ENCODE results near the gene OPCML. TPM values are rescaled to one million over a fixed set of nuclear protein-coding genes. Genes with fewer than 3 reads are reported as not detected.

Gene OPCML
- total RNA-seq, 1 donor from 2014 or later: 4.1 TPM

- Mint-ChIP-seq H3K4me3 (ENCODE audit: unreplicated experiment) (no peak overlapping the region), H3K36me3 (ENCODE audit: low read depth, unreplicated experiment) (no peaks in the 10 kb centered on the region), H3K9me3 (ENCODE audit: unreplicated experiment) (no peaks in the 10 kb centered on the region), H3K27me3 (ENCODE audit: unreplicated experiment) (no peaks in the 10 kb centered on the region), H3K4me1 (ENCODE audit: unreplicated experiment) (no peaks in the 10 kb centered on the region), H3K27ac (ENCODE audit: unreplicated experiment) (no peak overlapping the region)
- TF ChIP-seq CTCF (IDR thresholded peaks at IDR 0.05; ENCODE audit: unreplicated experiment): no peak
- no peak for DNase-seq (ENCODE audit: low spot score)
These were observed 320.1 kb downstream of the OPCML start for GRCh38 chr11:133212201-133212600.

- no peak overlapping the region for H3K27ac Mint-ChIP-seq (ENCODE audit: unreplicated experiment)
- H3K4me3 Mint-ChIP-seq (ENCODE audit: unreplicated experiment): no peak overlapping the region
- no peak for DNase-seq (ENCODE audit: low spot score)
- H3K36me3 Mint-ChIP-seq (ENCODE audit: low read depth, unreplicated experiment): no peaks in the 10 kb centered on the region
- no peak for TF ChIP-seq CTCF (IDR thresholded peaks at IDR 0.05; ENCODE audit: unreplicated experiment)
- H3K9me3 Mint-ChIP-seq (ENCODE audit: unreplicated experiment): no peaks in the 10 kb centered on the region
- H3K27me3 Mint-ChIP-seq (ENCODE audit: unreplicated experiment): no peaks in the 10 kb centered on the region
- no peaks in the 10 kb centered on the region for H3K4me1 Mint-ChIP-seq (ENCODE audit: unreplicated experiment)
These were observed 324.3 kb downstream of the OPCML start for GRCh38 chr11:133207995-133208394.

GRCh38 chr11:133206313-133207005 is 325.8 kb downstream of the OPCML start:
- H3K4me3 Mint-ChIP-seq (ENCODE audit: unreplicated experiment): no peak overlapping the region
- no peak for TF ChIP-seq CTCF (IDR thresholded peaks at IDR 0.05; ENCODE audit: unreplicated experiment)
- no peaks in the 10 kb centered on the region for H3K36me3 Mint-ChIP-seq (ENCODE audit: low read depth, unreplicated experiment)
- no peak for DNase-seq (ENCODE audit: low spot score)
- no peak overlapping the region for H3K27ac Mint-ChIP-seq (ENCODE audit: unreplicated experiment)
- H3K27me3 Mint-ChIP-seq (ENCODE audit: unreplicated experiment): no peaks in the 10 kb centered on the region
- no peaks in the 10 kb centered on the region for H3K9me3 Mint-ChIP-seq (ENCODE audit: unreplicated experiment)
- no peaks in the 10 kb centered on the region for H3K4me1 Mint-ChIP-seq (ENCODE audit: unreplicated experiment)

- H3K9me3 Mint-ChIP-seq (ENCODE audit: unreplicated experiment): no peaks in the 10 kb centered on the region
- no peak overlapping the region for H3K27ac Mint-ChIP-seq (ENCODE audit: unreplicated experiment)
- no peaks in the 10 kb centered on the region for H3K36me3 Mint-ChIP-seq (ENCODE audit: low read depth, unreplicated experiment)
- TF ChIP-seq CTCF (IDR thresholded peaks at IDR 0.05; ENCODE audit: unreplicated experiment): no peak
- DNase-seq (ENCODE audit: low spot score): no peak
- H3K27me3 Mint-ChIP-seq (ENCODE audit: unreplicated experiment): no peaks in the 10 kb centered on the region
- H3K4me3 Mint-ChIP-seq (ENCODE audit: unreplicated experiment): no peak overlapping the region
- H3K4me1 Mint-ChIP-seq (ENCODE audit: unreplicated experiment): no peaks in the 10 kb centered on the region
These were observed 328.1 kb downstream of the OPCML start for GRCh38 chr11:133204158-133204557.

- Mint-ChIP-seq H3K4me1 (ENCODE audit: unreplicated experiment) (no peaks in the 10 kb centered on the region), H3K36me3 (ENCODE audit: low read depth, unreplicated experiment) (no peaks in the 10 kb centered on the region), H3K9me3 (ENCODE audit: unreplicated experiment) (no peaks in the 10 kb centered on the region), H3K27me3 (ENCODE audit: unreplicated experiment) (no peaks in the 10 kb centered on the region), H3K27ac (ENCODE audit: unreplicated experiment) (no peak overlapping the region), H3K4me3 (ENCODE audit: unreplicated experiment) (no peak overlapping the region)
- no peak for DNase-seq (ENCODE audit: low spot score)
- TF ChIP-seq CTCF (IDR thresholded peaks at IDR 0.05; ENCODE audit: unreplicated experiment): no peak
These were observed 329.5 kb downstream of the OPCML start for GRCh38 chr11:133202816-133203215.
